Glutamatergic neuron (in vitro differentiated cells): ENCODE results near the gene TSR1. TPM values are rescaled to one million over a fixed set of nuclear protein-coding genes. Genes with fewer than 3 reads are reported as not detected.
"Not testable (repeated sequence)": the region's sequence is repeated elsewhere in the genome, so short reads cannot be mapped to it uniquely, and the experiment has no call there.

Source experiments
- DNase-seq: peaks from one replicate; pipeline ENCODE4 v3.0.0; 2022
- H3K27ac Mint-ChIP-seq: one replicate; pipeline ENCODE4 v1.8.0; 2020; ENCODE audit warnings: mild to moderate bottlenecking, mixed read lengths, inconsistent platforms; ENCODE audit not compliant: unreplicated experiment
- H3K27me3 Mint-ChIP-seq: one replicate; pipeline ENCODE4 v1.8.0; 2020; ENCODE audit warnings: mild to moderate bottlenecking, moderate library complexity, mixed read lengths, inconsistent platforms; ENCODE audit not compliant: unreplicated experiment
- H3K36me3 Mint-ChIP-seq: one replicate; pipeline ENCODE4 v1.8.0; 2020; ENCODE audit warnings: mild to moderate bottlenecking, mixed read lengths, inconsistent platforms; ENCODE audit not compliant: unreplicated experiment
- H3K4me1 Mint-ChIP-seq: one replicate; pipeline ENCODE4 v1.8.0; 2020; ENCODE audit warnings: mild to moderate bottlenecking, low read depth, mixed read lengths, inconsistent platforms; ENCODE audit not compliant: unreplicated experiment
- H3K4me3 Mint-ChIP-seq: one replicate; pipeline ENCODE4 v1.8.0; 2020; ENCODE audit warnings: mild to moderate bottlenecking, mixed read lengths, inconsistent platforms; ENCODE audit not compliant: unreplicated experiment
- H3K9me3 Mint-ChIP-seq: one replicate; pipeline ENCODE4 v1.8.0; 2020; ENCODE audit warnings: mild to moderate bottlenecking, moderate library complexity, mixed read lengths, inconsistent platforms; ENCODE audit not compliant: unreplicated experiment
- CTCF ChIP-seq: fragments of 200-600 bp; sonication (generic); IDR thresholded peaks from one replicate; pipeline ENCODE4 v1.5.0; 2021; ENCODE audit not compliant: partially characterized antibody, unreplicated experiment
- total RNA-seq: library from RNA; stranded (reverse); fragmentation: NEBNext Ultra II Directional; extraction: Animal tissue kit (Norgen Biotek cat#: 25700); gene quantifications from one replicate; pipeline ENCODE4 v1.2.1, GENCODE V29; 2021; ENCODE audit not compliant: unreplicated experiment

Gene TSR1
- total RNA-seq, 1 donor from 2014 or later, result 25.6 TPM

- no peak for TF ChIP-seq CTCF
- Mint-ChIP-seq H3K36me3 (no peaks in the 10 kb centered on the region), H3K4me3 (no peak overlapping the region), H3K27me3 (no peaks in the 10 kb centered on the region), H3K9me3 (no peaks in the 10 kb centered on the region), H3K4me1 (no peaks in the 10 kb centered on the region), H3K27ac (no peak overlapping the region)
- DNase-seq, result no peak
These were observed 12.5 kb downstream of the TSR1 start for GRCh38 chr17:2323629-2324314.

GRCh38 chr17:2321399-2321798, 14.9 kb downstream of the TSR1 start:
- Mint-ChIP-seq H3K4me3 (no peak overlapping the region), H3K27ac (no peak overlapping the region), H3K36me3 (no peaks in the 10 kb centered on the region), H3K9me3 (no peaks in the 10 kb centered on the region), H3K27me3 (no peaks in the 10 kb centered on the region), H3K4me1 (no peaks in the 10 kb centered on the region)
- TF ChIP-seq CTCF, result no peak
- no peak for DNase-seq

GRCh38 chr17:2319051-2319450, 17.2 kb downstream of the TSR1 start:
- DNase-seq, result no peak
- Mint-ChIP-seq H3K9me3 (no peaks in the 10 kb centered on the region), H3K4me1 (no peaks in the 10 kb centered on the region), H3K27me3 (no peaks in the 10 kb centered on the region), H3K27ac (no peak overlapping the region), H3K4me3 (no peak overlapping the region), H3K36me3 (no peaks in the 10 kb centered on the region)
- TF ChIP-seq CTCF, result no peak

- no peak for TF ChIP-seq CTCF
- no peaks in the 10 kb centered on the region for H3K27me3 Mint-ChIP-seq
These were observed 18.5 kb downstream of the TSR1 start for GRCh38 chr17:2317796-2318195.

GRCh38 chr17:2316916-2317205, 19.4 kb downstream of the TSR1 start:
- H3K9me3 Mint-ChIP-seq, H3K27me3 Mint-ChIP-seq, H3K4me1 Mint-ChIP-seq, H3K4me3 Mint-ChIP-seq, DNase-seq, H3K27ac Mint-ChIP-seq, H3K36me3 Mint-ChIP-seq: not testable (repeated sequence)

More at GRCh38 chr17:2317796-2318195, 18.5 kb downstream of the TSR1 start:
- Mint-ChIP-seq H3K4me3 (no peak overlapping the region), H3K27ac (no peak overlapping the region), H3K9me3 (no peaks in the 10 kb centered on the region), H3K4me1 (no peaks in the 10 kb centered on the region), H3K36me3 (no peaks in the 10 kb centered on the region)
- no peak for DNase-seq

GRCh38 chr17:2312736-2313135, 23.5 kb downstream of the TSR1 start:
- Mint-ChIP-seq H3K9me3 (no peaks in the 10 kb centered on the region), H3K4me1 (peaks cover 2% of the 10 kb centered on the region), H3K27ac (no peak overlapping the region), H3K27me3 (no peaks in the 10 kb centered on the region), H3K4me3 (no peak overlapping the region), H3K36me3 (no peaks in the 10 kb centered on the region)
- TF ChIP-seq CTCF, result no peak
- DNase-seq, result no peak
